GM23338 (cell line): Measurements from ENCODE around the gene ABCC3. TPM values are rescaled to one million over a fixed set of nuclear protein-coding genes. Genes with fewer than 3 reads are reported as not detected.

Source experiments
- ATAC-seq: fragments of 200-7000 bp; cut with Tn5 transposase; 3 replicates; pipeline ENCODE4 v1.9.1; 2020
- DNase-seq: peaks from one replicate; pipeline ENCODE4 v3.0.0-alpha.2; 2015; ENCODE audit warnings: low spot score
- H2AFZ ChIP-seq: fragments of 200-600 bp; sonication (generic); 2 replicates; pipeline ENCODE4 v1.8.0; 2016; ENCODE audit warnings: antibody characterized with exemption, mild to moderate bottlenecking, moderate library complexity
- H3F3A ChIP-seq: fragments of 200-600 bp; sonication (generic); replicated peaks from 2 replicates; pipeline ENCODE4 v1.8.0; 2017; ENCODE audit warnings: antibody characterized with exemption, mixed run types, low read depth
- H3K27ac ChIP-seq: fragments of 200-600 bp; sonication (generic); 2 replicates; pipeline ENCODE4 v1.6.1; 2016; ENCODE audit warnings: low read depth
- H3K27me3 ChIP-seq: fragments of 200-600 bp; sonication (generic); 2 replicates; pipeline ENCODE4 v1.8.0; 2016; ENCODE audit warnings: mild to moderate bottlenecking, mixed run types, moderate library complexity; ENCODE audit not compliant: insufficient read depth
- H3K36me3 ChIP-seq: fragments of 200-600 bp; sonication (generic); 2 replicates; pipeline ENCODE4 v1.8.0; 2016; ENCODE audit warnings: mild to moderate bottlenecking; ENCODE audit not compliant: insufficient read depth
- H3K4me1 ChIP-seq: fragments of 200-600 bp; sonication (generic); 2 replicates; pipeline ENCODE4 v1.8.0; 2016; ENCODE audit warnings: mild to moderate bottlenecking, moderate library complexity; ENCODE audit not compliant: insufficient read depth
- H3K4me2 ChIP-seq: fragments of 200-600 bp; sonication (generic); 2 replicates; pipeline ENCODE4 v1.7.1; 2017; ENCODE audit warnings: mixed run types
- H3K4me3 ChIP-seq: fragments of 200-600 bp; sonication (generic); 2 replicates; pipeline ENCODE4 v1.6.1; 2016; ENCODE audit warnings: mixed run types
- H3K79me2 ChIP-seq: fragments of 200-600 bp; sonication (generic); replicated peaks from 2 replicates; pipeline ENCODE4 v1.8.0; 2017; ENCODE audit warnings: mild to moderate bottlenecking; ENCODE audit not compliant: insufficient read depth
- H3K9me2 ChIP-seq: fragments of 200-600 bp; sonication (generic); 2 replicates; pipeline ENCODE4 v1.8.0; 2017; ENCODE audit not compliant: insufficient read depth
- H4K20me1 ChIP-seq: fragments of 200-600 bp; sonication (generic); replicated peaks from 2 replicates; pipeline ENCODE4 v1.8.0; 2017; ENCODE audit warnings: mild to moderate bottlenecking; ENCODE audit not compliant: insufficient read depth
- H3K27ac Mint-ChIP-seq: 2 replicates; pipeline ENCODE4 v1.8.0; 2020; ENCODE audit warnings: inconsistent platforms, mild to moderate bottlenecking, moderate library complexity, mixed read lengths
- H3K27me3 Mint-ChIP-seq: 3 replicates; pipeline ENCODE4 v1.8.0; 2022; ENCODE audit warnings: low read depth, mild to moderate bottlenecking, moderate library complexity, mixed read lengths, inconsistent platforms; ENCODE audit not compliant: insufficient read depth, poor library complexity
- H3K36me3 Mint-ChIP-seq: 3 replicates; pipeline ENCODE4 v1.8.0; 2021; ENCODE audit warnings: low read depth, mild to moderate bottlenecking, inconsistent platforms, moderate library complexity, mixed read lengths
- H3K4me1 Mint-ChIP-seq: 3 replicates; pipeline ENCODE4 v1.8.0; 2020; ENCODE audit warnings: mild to moderate bottlenecking, inconsistent platforms, mixed read lengths
- H3K4me3 Mint-ChIP-seq: 3 replicates; pipeline ENCODE4 v1.8.0; 2021; ENCODE audit warnings: moderate library complexity, mild to moderate bottlenecking, inconsistent platforms, mixed read lengths
- H3K9me3 Mint-ChIP-seq: 3 replicates; pipeline ENCODE4 v1.8.0; 2020; ENCODE audit warnings: moderate library complexity, mild to moderate bottlenecking, inconsistent platforms, mixed read lengths
- CREB1 ChIP-seq: fragments of 250-450 bp; sonication (Bioruptor Pico); IDR thresholded peaks from 2 replicates; pipeline ENCODE4 v1.5.0; 2020; ENCODE audit warnings: low read depth, mild to moderate bottlenecking, moderate library complexity
- EZH2 ChIP-seq: fragments of 200-600 bp; sonication (generic); IDR thresholded peaks from one replicate; pipeline ENCODE4 v1.8.0; 2017; ENCODE audit warnings: antibody characterized with exemption, mild to moderate bottlenecking, low read depth; ENCODE audit not compliant: unreplicated experiment
- EZH2phosphoT487 ChIP-seq: fragments of 200-600 bp; sonication (generic); IDR thresholded peaks from one replicate; pipeline ENCODE4 v1.8.1; 2018; ENCODE audit warnings: antibody characterized with exemption; ENCODE audit not compliant: unreplicated experiment
- JUNB ChIP-seq: IDR thresholded peaks from one replicate; pipeline ENCODE4 v1.6.1; 2016; ENCODE audit warnings: antibody characterized with exemption; ENCODE audit not compliant: unreplicated experiment
- NANOG ChIP-seq: IDR thresholded peaks from 2 replicates; pipeline ENCODE4 v1.6.1; 2016; ENCODE audit warnings: antibody characterized with exemption, borderline replicate concordance
- POLR2AphosphoS5 ChIP-seq: IDR thresholded peaks from 2 replicates; pipeline ENCODE4 v1.6.1; 2016; ENCODE audit warnings: antibody characterized with exemption, low read depth
- STAT1 ChIP-seq: IDR thresholded peaks from one replicate; pipeline ENCODE4 v1.6.1; 2016; ENCODE audit warnings: antibody characterized with exemption; ENCODE audit not compliant: unreplicated experiment
- ZNF114 ChIP-seq: fragments of 250-450 bp; sonication (Bioruptor Pico); IDR thresholded peaks from 2 replicates; pipeline ENCODE4 v1.5.0; 2020; ENCODE audit warnings: mild to moderate bottlenecking, moderate library complexity
- ZNF331 ChIP-seq: fragments of 250-450 bp; sonication (Bioruptor Pico); IDR thresholded peaks from 2 replicates; pipeline ENCODE4 v1.5.0; 2020; ENCODE audit warnings: low read depth, mild to moderate bottlenecking, moderate library complexity
- polyA plus RNA-seq: library from polyadenylated mRNA; unstranded; fragments of >200 nt; fragmentation: Nextera tagmentation; extraction: Ambion mirVana; gene quantifications from 2 replicates; pipeline ENCODE4 v1.2.1, GENCODE V29; 2016
- total RNA-seq: library from RNA; depleted of rRNA; stranded (reverse); fragments of >200 nt; shearing (Covaris generic); gene quantifications from 2 replicates; pipeline ENCODE4 v1.2.3, GENCODE V29; 2014
- TF ChIP-seq, protein P1 (sequence below): IDR thresholded peaks from 2 replicates; pipeline ENCODE4 v1.6.1; 2016; ENCODE audit warnings: antibody characterized with exemption
- TF ChIP-seq, protein P2 (sequence below): IDR thresholded peaks from one replicate; pipeline ENCODE4 v1.6.1; 2018; ENCODE audit warnings: antibody characterized with exemption; ENCODE audit not compliant: unreplicated experiment
- TF ChIP-seq, protein P3 (sequence below): fragments of 250-450 bp; sonication (Bioruptor Pico); IDR thresholded peaks from 2 replicates; pipeline ENCODE4 v1.5.0; 2020; ENCODE audit warnings: mild to moderate bottlenecking, moderate library complexity
- TF ChIP-seq, protein P4 (sequence below), 2 experiments: fragments of 200-600 bp in 1 of 2; sonication (generic) in 1 of 2; conservative IDR thresholded peaks; 2 replicates each; pipeline versions ENCODE4 v1.5.1 to v1.6.1; 2016 to 2017; ENCODE audit warnings: antibody characterized with exemption in 2 of 2, low read depth in 2 of 2, mild to moderate bottlenecking in 2 of 2, moderate library complexity in 1 of 2

Gene ABCC3
- total and polyA plus RNA-seq, 2 experiments from 2014 or later, result not detected

DNA sequence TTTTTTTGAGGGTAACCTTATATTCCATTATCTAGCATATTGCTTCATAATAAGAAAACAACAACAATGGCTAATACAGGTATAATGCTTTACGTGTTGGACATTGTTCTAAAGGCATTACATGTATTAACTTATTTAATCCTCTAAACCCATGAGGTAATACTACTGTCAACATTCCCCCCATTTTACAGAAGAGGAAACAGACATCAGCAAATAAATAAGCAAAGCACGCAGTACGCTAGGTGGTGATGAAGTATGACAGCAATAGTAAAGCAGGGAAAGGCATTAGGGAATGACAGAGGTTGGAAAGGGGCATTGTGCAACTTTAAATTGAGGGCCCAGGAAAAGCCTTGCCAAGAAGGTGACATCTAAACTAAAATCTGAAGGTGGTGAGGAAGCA lies 68.5 kb downstream of the ABCC3 start:
- Histone ChIP-seq H3K27ac (peak overlapping the region; percentile 66; the same call in 1 of the 2 replicates), H3K36me3 (peaks cover 22% of the 10 kb centered on the region), H2AFZ (no peak overlapping the region), H3K4me1 (peaks cover under 1% of the 10 kb centered on the region; the same call in 1 of the 2 replicates), H3K79me2 (peaks cover 65% of the 10 kb centered on the region), H3K4me3 (no peak overlapping the region), H3F3A (0 out of 2 replicates have a peak, but pooled peaks cover 6% of the 10 kb centered on the region), H3K9me2 (no peaks in the 10 kb centered on the region), H3K4me2 (no peak overlapping the region), H4K20me1 (peaks cover 28% of the 10 kb centered on the region), H3K27me3 (no peaks in the 10 kb centered on the region)
- H3K27me3 Mint-ChIP-seq, result peaks cover 2% of the 10 kb centered on the region
- ATAC-seq (no peak), DNase-seq (no peak)
- no peak for TF ChIP-seq STAT1
- TF ChIP-seq, protein P1, sequence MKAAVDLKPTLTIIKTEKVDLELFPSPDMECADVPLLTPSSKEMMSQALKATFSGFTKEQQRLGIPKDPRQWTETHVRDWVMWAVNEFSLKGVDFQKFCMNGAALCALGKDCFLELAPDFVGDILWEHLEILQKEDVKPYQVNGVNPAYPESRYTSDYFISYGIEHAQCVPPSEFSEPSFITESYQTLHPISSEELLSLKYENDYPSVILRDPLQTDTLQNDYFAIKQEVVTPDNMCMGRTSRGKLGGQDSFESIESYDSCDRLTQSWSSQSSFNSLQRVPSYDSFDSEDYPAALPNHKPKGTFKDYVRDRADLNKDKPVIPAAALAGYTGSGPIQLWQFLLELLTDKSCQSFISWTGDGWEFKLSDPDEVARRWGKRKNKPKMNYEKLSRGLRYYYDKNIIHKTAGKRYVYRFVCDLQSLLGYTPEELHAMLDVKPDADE, result no peak
- TF ChIP-seq, protein P2, sequence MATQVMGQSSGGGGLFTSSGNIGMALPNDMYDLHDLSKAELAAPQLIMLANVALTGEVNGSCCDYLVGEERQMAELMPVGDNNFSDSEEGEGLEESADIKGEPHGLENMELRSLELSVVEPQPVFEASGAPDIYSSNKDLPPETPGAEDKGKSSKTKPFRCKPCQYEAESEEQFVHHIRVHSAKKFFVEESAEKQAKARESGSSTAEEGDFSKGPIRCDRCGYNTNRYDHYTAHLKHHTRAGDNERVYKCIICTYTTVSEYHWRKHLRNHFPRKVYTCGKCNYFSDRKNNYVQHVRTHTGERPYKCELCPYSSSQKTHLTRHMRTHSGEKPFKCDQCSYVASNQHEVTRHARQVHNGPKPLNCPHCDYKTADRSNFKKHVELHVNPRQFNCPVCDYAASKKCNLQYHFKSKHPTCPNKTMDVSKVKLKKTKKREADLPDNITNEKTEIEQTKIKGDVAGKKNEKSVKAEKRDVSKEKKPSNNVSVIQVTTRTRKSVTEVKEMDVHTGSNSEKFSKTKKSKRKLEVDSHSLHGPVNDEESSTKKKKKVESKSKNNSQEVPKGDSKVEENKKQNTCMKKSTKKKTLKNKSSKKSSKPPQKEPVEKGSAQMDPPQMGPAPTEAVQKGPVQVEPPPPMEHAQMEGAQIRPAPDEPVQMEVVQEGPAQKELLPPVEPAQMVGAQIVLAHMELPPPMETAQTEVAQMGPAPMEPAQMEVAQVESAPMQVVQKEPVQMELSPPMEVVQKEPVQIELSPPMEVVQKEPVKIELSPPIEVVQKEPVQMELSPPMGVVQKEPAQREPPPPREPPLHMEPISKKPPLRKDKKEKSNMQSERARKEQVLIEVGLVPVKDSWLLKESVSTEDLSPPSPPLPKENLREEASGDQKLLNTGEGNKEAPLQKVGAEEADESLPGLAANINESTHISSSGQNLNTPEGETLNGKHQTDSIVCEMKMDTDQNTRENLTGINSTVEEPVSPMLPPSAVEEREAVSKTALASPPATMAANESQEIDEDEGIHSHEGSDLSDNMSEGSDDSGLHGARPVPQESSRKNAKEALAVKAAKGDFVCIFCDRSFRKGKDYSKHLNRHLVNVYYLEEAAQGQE, result no peak
- TF ChIP-seq NANOG, result no peak
- no peak for TF ChIP-seq CREB1
- no peak for TF ChIP-seq EZH2phosphoT487
- no peak for TF ChIP-seq JUNB
- no peak for TF ChIP-seq ZNF331 (CRISPR knock-in tag)
- no peak for TF ChIP-seq ZNF114 (CRISPR knock-in tag)
- no peak for TF ChIP-seq POLR2AphosphoS5
- no peak for TF ChIP-seq EZH2
- TF ChIP-seq, protein P3, sequence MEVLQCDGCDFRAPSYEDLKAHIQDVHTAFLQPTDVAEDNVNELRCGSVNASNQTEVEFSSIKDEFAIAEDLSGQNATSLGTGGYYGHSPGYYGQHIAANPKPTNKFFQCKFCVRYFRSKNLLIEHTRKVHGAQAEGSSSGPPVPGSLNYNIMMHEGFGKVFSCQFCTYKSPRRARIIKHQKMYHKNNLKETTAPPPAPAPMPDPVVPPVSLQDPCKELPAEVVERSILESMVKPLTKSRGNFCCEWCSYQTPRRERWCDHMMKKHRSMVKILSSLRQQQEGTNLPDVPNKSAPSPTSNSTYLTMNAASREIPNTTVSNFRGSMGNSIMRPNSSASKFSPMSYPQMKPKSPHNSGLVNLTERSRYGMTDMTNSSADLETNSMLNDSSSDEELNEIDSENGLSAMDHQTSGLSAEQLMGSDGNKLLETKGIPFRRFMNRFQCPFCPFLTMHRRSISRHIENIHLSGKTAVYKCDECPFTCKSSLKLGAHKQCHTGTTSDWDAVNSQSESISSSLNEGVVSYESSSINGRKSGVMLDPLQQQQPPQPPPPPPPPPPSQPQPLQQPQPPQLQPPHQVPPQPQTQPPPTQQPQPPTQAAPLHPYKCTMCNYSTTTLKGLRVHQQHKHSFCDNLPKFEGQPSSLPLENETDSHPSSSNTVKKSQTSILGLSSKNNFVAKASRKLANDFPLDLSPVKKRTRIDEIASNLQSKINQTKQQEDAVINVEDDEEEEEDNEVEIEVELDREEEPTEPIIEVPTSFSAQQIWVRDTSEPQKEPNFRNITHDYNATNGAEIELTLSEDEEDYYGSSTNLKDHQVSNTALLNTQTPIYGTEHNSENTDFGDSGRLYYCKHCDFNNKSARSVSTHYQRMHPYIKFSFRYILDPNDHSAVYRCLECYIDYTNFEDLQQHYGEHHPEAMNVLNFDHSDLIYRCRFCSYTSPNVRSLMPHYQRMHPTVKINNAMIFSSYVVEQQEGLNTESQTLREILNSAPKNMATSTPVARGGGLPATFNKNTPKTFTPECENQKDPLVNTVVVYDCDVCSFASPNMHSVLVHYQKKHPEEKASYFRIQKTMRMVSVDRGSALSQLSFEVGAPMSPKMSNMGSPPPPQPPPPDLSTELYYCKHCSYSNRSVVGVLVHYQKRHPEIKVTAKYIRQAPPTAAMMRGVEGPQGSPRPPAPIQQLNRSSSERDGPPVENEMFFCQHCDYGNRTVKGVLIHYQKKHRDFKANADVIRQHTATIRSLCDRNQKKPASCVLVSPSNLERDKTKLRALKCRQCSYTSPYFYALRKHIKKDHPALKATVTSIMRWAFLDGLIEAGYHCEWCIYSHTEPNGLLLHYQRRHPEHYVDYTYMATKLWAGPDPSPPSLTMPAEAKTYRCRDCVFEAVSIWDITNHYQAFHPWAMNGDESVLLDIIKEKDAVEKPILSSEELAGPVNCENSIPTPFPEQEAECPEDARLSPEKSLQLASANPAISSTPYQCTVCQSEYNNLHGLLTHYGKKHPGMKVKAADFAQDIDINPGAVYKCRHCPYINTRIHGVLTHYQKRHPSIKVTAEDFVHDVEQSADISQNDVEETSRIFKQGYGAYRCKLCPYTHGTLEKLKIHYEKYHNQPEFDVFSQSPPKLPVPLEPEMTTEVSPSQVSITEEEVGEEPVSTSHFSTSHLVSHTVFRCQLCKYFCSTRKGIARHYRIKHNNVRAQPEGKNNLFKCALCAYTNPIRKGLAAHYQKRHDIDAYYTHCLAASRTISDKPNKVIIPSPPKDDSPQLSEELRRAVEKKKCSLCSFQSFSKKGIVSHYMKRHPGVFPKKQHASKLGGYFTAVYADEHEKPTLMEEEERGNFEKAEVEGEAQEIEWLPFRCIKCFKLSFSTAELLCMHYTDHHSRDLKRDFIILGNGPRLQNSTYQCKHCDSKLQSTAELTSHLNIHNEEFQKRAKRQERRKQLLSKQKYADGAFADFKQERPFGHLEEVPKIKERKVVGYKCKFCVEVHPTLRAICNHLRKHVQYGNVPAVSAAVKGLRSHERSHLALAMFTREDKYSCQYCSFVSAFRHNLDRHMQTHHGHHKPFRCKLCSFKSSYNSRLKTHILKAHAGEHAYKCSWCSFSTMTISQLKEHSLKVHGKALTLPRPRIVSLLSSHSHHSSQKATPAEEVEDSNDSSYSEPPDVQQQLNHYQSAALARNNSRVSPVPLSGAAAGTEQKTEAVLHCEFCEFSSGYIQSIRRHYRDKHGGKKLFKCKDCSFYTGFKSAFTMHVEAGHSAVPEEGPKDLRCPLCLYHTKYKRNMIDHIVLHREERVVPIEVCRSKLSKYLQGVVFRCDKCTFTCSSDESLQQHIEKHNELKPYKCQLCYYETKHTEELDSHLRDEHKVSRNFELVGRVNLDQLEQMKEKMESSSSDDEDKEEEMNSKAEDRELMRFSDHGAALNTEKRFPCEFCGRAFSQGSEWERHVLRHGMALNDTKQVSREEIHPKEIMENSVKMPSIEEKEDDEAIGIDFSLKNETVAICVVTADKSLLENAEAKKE, result no peak
- TF ChIP-seq, protein P4, sequence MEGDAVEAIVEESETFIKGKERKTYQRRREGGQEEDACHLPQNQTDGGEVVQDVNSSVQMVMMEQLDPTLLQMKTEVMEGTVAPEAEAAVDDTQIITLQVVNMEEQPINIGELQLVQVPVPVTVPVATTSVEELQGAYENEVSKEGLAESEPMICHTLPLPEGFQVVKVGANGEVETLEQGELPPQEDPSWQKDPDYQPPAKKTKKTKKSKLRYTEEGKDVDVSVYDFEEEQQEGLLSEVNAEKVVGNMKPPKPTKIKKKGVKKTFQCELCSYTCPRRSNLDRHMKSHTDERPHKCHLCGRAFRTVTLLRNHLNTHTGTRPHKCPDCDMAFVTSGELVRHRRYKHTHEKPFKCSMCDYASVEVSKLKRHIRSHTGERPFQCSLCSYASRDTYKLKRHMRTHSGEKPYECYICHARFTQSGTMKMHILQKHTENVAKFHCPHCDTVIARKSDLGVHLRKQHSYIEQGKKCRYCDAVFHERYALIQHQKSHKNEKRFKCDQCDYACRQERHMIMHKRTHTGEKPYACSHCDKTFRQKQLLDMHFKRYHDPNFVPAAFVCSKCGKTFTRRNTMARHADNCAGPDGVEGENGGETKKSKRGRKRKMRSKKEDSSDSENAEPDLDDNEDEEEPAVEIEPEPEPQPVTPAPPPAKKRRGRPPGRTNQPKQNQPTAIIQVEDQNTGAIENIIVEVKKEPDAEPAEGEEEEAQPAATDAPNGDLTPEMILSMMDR (conservative IDR thresholded peaks at IDR 0.05; ENCODE audit: low read depth in 2 of 2), result no peak
- H3K9me3 Mint-ChIP-seq, result no peaks in the 10 kb centered on the region; the same call in 2 of the 3 replicates
- H3K4me1 Mint-ChIP-seq, result peaks cover 4% of the 10 kb centered on the region; the same call in 2 of the 3 replicates
- H3K27ac Mint-ChIP-seq, result no peak overlapping the region
- H3K4me3 Mint-ChIP-seq, result no peak overlapping the region
- peaks cover 47% of the 10 kb centered on the region for H3K36me3 Mint-ChIP-seq
